Measurements from ENCODE around the gene NPAS1.
A peak's percentile ranks its signal among the peaks of the same experiment; 100 is the strongest.

The NPAS1 gene

DNA sequence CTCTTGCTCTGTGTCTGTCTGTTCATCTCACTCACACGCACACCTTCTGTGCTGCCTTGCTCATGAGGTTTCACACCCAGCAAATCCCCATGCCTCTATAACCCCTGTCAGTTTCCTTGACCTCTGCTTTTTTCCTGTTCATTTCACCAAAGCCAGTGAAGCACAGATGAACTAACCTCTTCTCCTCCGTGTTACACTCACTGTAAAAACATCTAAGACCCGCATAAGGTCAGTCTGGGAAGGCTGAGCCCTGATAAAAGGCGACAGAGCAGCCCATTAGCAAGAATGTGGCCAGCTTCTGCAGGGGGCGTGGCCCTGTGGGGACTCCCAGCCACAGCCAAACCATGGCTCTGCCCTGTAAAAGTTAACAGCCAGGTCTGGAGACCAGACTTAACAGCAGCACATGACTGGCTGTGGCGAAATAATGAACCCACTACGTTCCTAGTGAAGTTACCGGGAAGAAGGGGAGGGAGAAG lies 42.8 kb upstream of the NPAS1 start:
- no peak overlapping the region for H3K4me3 ChIP-seq (ENCODE audit: low read length)
- TF ChIP-seq, protein P1, sequence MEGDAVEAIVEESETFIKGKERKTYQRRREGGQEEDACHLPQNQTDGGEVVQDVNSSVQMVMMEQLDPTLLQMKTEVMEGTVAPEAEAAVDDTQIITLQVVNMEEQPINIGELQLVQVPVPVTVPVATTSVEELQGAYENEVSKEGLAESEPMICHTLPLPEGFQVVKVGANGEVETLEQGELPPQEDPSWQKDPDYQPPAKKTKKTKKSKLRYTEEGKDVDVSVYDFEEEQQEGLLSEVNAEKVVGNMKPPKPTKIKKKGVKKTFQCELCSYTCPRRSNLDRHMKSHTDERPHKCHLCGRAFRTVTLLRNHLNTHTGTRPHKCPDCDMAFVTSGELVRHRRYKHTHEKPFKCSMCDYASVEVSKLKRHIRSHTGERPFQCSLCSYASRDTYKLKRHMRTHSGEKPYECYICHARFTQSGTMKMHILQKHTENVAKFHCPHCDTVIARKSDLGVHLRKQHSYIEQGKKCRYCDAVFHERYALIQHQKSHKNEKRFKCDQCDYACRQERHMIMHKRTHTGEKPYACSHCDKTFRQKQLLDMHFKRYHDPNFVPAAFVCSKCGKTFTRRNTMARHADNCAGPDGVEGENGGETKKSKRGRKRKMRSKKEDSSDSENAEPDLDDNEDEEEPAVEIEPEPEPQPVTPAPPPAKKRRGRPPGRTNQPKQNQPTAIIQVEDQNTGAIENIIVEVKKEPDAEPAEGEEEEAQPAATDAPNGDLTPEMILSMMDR (IDR thresholded peaks at IDR 0.05; ENCODE audit: insufficient read depth, low read depth, low read length, missing control alignments), result no peak
- no peak for DNase-seq (ENCODE audit: low read depth)

DNA sequence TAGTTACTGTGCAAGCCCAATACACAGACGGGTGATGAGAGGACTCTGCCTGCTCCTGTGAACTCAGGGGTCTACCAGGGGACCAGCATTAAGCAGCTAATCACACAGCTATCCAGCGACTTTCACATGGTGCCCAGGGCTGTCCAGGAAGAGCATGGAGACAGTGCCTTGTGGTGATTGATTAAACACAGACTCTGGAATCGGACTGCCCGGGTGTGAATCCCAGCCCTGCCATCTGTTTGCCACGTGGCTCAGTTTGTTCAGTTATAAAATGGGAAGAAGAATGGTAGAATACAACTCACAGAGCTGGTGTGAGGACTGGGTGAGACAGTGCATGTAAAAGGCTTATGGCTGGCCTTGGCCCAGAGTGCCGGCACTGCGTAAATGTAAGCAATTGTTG lies 42.1 kb upstream of the NPAS1 start:
- TF ChIP-seq, protein P1 (IDR thresholded peaks at IDR 0.05; ENCODE audit: insufficient read depth, low read depth, low read length, missing control alignments), result no peak
- no peak for DNase-seq (ENCODE audit: low read depth)
- no peak overlapping the region for H3K4me3 ChIP-seq (ENCODE audit: low read length)

DNA sequence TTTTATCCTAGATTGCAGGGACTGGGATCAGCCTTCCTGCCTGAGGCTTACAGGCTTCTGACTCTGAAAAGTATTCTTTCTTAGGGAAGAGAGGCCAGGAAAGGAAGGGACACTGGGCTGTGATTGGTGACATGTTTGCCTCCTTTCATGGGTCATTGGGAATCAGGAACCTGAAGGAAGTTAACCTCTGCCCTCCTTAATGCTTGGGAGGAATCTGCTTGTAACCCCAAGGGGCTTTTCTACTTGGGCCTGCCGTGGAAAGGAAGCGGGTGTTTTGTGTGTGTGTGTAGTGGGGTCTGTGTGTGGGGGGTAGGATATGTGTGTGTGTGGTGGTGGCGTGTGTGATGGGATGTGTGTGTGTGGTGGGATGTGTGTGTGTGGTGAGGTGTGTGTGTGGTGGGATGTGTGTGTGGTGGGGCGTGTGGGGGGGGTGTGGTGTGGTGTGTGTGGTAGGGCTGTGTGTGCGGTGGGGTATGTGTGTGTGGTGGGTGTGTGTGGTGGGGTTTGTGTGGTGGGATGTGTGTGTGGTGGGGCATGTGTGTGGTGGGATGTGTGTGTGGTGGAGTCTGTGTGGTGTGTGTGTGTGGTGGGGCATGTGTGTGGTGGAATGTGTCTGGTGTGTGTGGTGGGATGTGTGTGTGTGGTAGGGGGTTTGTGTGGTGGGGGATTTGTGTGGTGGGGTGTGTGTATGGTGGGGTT lies 41.3 kb upstream of the NPAS1 start:
- no peak overlapping the region for H3K4me3 ChIP-seq (ENCODE audit: low read length)
- TF ChIP-seq, protein P1 (IDR thresholded peaks at IDR 0.05; ENCODE audit: insufficient read depth, low read depth, low read length, missing control alignments), result no peak

DNA sequence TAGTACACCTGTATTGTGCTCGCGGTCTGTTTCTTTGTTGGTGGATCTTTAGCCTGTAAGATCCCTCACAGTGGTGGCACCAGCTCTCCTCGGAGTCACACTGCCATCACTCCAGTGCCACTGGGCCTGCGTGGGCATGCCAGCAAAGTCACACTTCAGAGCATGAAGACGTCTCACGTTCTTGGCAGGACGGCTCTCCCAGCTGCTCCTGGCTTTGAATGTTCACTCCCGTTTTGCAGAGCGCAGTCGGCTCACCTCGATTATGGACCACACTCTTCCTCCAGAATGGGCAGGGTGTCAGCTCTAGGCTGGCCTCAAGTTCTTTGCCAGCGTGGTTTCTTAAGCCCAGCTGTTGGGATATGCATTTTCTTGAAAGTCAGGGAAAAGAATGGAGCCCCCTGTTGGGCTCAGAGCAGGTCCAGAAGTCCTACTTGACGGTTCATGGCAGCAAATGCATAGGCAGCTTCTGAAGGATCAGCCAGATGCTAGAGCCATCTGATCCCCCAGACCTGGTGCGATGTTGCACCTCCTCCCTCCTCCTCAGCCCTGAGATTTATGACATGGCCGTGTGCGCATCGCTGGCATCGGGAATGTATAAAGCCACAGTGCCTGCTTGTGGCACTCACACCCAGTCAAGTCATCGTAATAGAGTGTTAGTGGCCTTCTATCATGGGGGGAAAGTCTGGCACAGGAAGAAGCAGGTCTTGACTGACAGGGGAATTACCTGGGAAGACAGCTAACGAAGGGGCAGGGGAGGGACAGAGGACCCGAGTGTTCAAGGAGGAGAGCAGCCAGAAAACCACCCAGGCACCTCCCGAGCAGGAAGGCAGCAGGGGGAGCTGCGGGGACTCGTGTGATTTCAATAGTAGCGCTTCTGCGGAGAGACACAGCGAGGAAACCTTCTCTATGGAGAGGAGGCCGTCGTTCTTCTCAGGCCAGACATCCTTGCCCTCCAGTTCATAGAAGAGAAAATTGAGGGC lies 40.2 kb upstream of the NPAS1 start:
- no peak overlapping the region for H3K4me3 ChIP-seq (ENCODE audit: low read length)
- TF ChIP-seq, protein P1 (IDR thresholded peaks at IDR 0.05; ENCODE audit: insufficient read depth, low read depth, low read length, missing control alignments), result no peak
- DNase-seq (ENCODE audit: low read depth), result peak; percentile 29

More for the DNA sequence above, 41.3 kb upstream of the NPAS1 start:
- no peak for DNase-seq (ENCODE audit: low read depth)

DNA sequence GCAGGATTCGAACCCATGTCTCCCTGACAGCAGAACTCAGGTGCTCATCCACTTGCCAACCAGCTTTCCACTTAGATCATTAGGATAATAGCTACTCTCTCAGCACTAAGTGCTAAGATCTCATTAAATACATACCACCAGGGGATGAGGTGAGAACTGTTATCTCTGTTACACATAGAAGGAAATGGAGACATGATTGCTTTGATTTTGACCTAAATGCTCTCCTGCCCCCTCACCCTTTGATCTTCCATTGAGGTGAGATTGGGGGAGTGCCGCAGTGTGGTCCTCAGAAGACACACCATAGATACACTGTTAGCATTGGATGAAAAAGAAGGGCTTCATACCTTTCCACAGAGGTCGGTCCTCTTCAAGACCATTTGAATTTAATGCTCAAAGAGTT lies 38.9 kb upstream of the NPAS1 start:
- DNase-seq (ENCODE audit: low read depth), result no peak
- no peak overlapping the region for H3K4me3 ChIP-seq (ENCODE audit: low read length)
- TF ChIP-seq, protein P1 (IDR thresholded peaks at IDR 0.05; ENCODE audit: insufficient read depth, low read depth, low read length, missing control alignments), result no peak

DNA sequence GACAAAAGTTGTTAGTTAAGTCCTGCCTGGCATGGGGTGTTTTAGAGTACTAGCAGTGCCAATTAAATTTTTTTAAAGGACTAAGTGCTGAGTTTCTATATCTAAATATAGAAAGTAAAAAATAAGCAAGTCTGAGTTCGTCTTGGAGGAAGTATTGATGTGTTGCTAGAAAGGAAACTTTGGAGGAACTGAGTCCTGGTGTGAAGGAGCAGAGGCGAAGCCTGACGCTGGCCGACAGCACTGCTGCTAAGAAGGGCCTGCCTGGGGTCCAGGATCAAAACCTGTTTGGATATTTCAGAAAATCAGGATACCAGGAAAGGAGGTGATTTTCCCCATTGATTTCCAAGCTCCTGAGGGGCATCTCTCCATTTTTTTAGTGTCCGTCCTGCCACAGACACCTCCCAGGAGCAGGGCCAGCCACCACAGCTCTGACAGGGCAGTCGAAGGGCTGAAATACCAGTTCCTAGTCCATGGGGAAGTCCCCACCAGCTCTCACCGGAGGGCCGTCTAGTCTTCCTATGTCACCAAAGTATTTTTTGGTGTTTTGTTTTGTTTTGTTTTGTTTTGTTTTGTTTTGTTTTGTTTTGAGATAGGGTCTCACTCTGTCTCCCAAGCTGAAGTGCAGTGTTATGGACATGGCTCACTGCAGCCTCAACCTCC lies 38.2 kb upstream of the NPAS1 start:
- TF ChIP-seq, protein P1 (IDR thresholded peaks at IDR 0.05; ENCODE audit: insufficient read depth, low read depth, low read length, missing control alignments), result no peak
- H3K4me3 ChIP-seq (ENCODE audit: low read length), result no peak overlapping the region
- no peak for DNase-seq (ENCODE audit: low read depth)
